NCI-H345 treated with DMSO at 0.1 percent for 48 hours (cell line): ENCODE results near the gene MYLK.

Source experiments
- DNase-seq: peaks from one replicate; lab custom pipeline; 2025; ENCODE audit not compliant: unreplicated experiment; lab: John Stamatoyannopoulos, UW

MYLK gene

GRCh38 chr3:123795471-123796251, 88.5 kb downstream of the MYLK start:
- no peak for DNase-seq

- no peak for DNase-seq
Observed at GRCh38 chr3:123793425-123793824, 90.7 kb downstream of the MYLK start.

GRCh38 chr3:123792473-123793201, 91.5 kb downstream of the MYLK start:
- DNase-seq, result no peak

GRCh38 chr3:123791898-123792297, 92.2 kb downstream of the MYLK start:
- DNase-seq, result no peak

- DNase-seq, result no peak
Observed at GRCh38 chr3:123791417-123791816, 92.7 kb downstream of the MYLK start.

GRCh38 chr3:123791073-123791370, 93.1 kb downstream of the MYLK start:
- DNase-seq, result no peak

GRCh38 chr3:123790254-123791072, 93.7 kb downstream of the MYLK start:
- DNase-seq, result no peak

- DNase-seq, result no peak
Observed at GRCh38 chr3:123789760-123790159, 94.4 kb downstream of the MYLK start.

GRCh38 chr3:123789160-123789559, 95.0 kb downstream of the MYLK start:
- DNase-seq, result no peak

- DNase-seq, result no peak
Observed at GRCh38 chr3:123788710-123789109, 95.4 kb downstream of the MYLK start.

- no peak for DNase-seq
Observed at GRCh38 chr3:123787133-123787532, 97.0 kb downstream of the MYLK start.

GRCh38 chr3:123785602-123786001, 98.5 kb downstream of the MYLK start:
- no peak for DNase-seq

- DNase-seq, result no peak
Observed at GRCh38 chr3:123783811-123784210, 100.3 kb downstream of the MYLK start.

GRCh38 chr3:123783050-123783689, 101.0 kb downstream of the MYLK start:
- DNase-seq, result no peak

GRCh38 chr3:123782488-123782887, 101.6 kb downstream of the MYLK start:
- no peak for DNase-seq

- DNase-seq, result no peak
Observed at GRCh38 chr3:123781571-123782275, 102.4 kb downstream of the MYLK start.

- DNase-seq, result no peak
Observed at GRCh38 chr3:123781138-123781537, 103.0 kb downstream of the MYLK start.

GRCh38 chr3:123780656-123781055, 103.5 kb downstream of the MYLK start:
- DNase-seq, result no peak

GRCh38 chr3:123779655-123780231, 104.4 kb downstream of the MYLK start:
- DNase-seq, result no peak

- DNase-seq, result no peak
Observed at GRCh38 chr3:123778991-123779622, 105.0 kb downstream of the MYLK start.
